HT-29 (cell line): ENCODE results near the gene STRN4. TPM values are rescaled to one million over a fixed set of nuclear protein-coding genes. Genes with fewer than 3 reads are reported as not detected.
"Not testable (repeated sequence)": the region's sequence is repeated elsewhere in the genome, so short reads cannot be mapped to it uniquely, and the experiment has no call there.

Experiments used
- DNase-seq: peaks from one replicate; pipeline ENCODE4 v3.0.0-alpha.2; 2015; ENCODE audit warnings: low spot score
- total RNA-seq: library from RNA; depleted of rRNA; stranded (reverse); fragments of >200 nt; shearing (Covaris generic); gene quantifications from 2 replicates; pipeline ENCODE4 v1.2.3, GENCODE V29; 2014

STRN4 gene
- total RNA-seq, 1 experiment from 2014 or later = 229 TPM

- no peak for DNase-seq
Observed at GRCh38 chr19:46775642-46776258, 29.5 kb upstream of the STRN4 start.

- DNase-seq = no peak
Observed at GRCh38 chr19:46773018-46773399, 26.8 kb upstream of the STRN4 start.

GRCh38 chr19:46772170-46773017 is 26.1 kb upstream of the STRN4 start:
- DNase-seq = no peak

- peak; percentile 59 for DNase-seq
Observed at GRCh38 chr19:46768746-46769145, 22.5 kb upstream of the STRN4 start.

GRCh38 chr19:46766569-46767317 is 20.5 kb upstream of the STRN4 start:
- DNase-seq = peak; percentile 93

- DNase-seq = peak; percentile 87
Observed at GRCh38 chr19:46764817-46765291, 18.6 kb upstream of the STRN4 start.

- DNase-seq = no peak
Observed at GRCh38 chr19:46762245-46762890, 16.1 kb upstream of the STRN4 start.

GRCh38 chr19:46761418-46761831 is 15.2 kb upstream of the STRN4 start:
- no peak for DNase-seq

GRCh38 chr19:46760897-46761296 is 14.6 kb upstream of the STRN4 start:
- DNase-seq = not testable (repeated sequence)

- DNase-seq = no peak
Observed at GRCh38 chr19:46760363-46760762, 14.1 kb upstream of the STRN4 start.

- no peak for DNase-seq
Observed at GRCh38 chr19:46759817-46760333, 13.6 kb upstream of the STRN4 start.

- no peak for DNase-seq
Observed at GRCh38 chr19:46759206-46759605, 13.0 kb upstream of the STRN4 start.

GRCh38 chr19:46756544-46756888 is 10.3 kb upstream of the STRN4 start:
- DNase-seq = no peak

- no peak for DNase-seq
Observed at GRCh38 chr19:46755853-46756543, 9.7 kb upstream of the STRN4 start.

GRCh38 chr19:46755077-46755852 is 9.0 kb upstream of the STRN4 start:
- DNase-seq = no peak

GRCh38 chr19:46753420-46754155 is 7.3 kb upstream of the STRN4 start:
- peak; percentile 77 for DNase-seq

GRCh38 chr19:46748325-46749109 is 2.3 kb upstream of the STRN4 start:
- peak; percentile 85 for DNase-seq

- DNase-seq = no peak
Observed at GRCh38 chr19:46745521-46746280, 549 bp downstream of the STRN4 start, which contains the start of gene FKRP. Gene FKRP (plus strand): TSS chr19:46746057. CDS start chr19:46755451, 9,394 bp downstream.
